Measurements from ENCODE around the gene MAP3K2. TPM values are rescaled to one million over a fixed set of nuclear protein-coding genes. Genes with fewer than 3 reads are reported as not detected.

Gene MAP3K2
- total RNA-seq, 1 donor from 2014 or later = 22.2 TPM

GRCh38 chr2:127397568-127398238, 9.9 kb upstream of the MAP3K2 start:
- Histone ChIP-seq H3K36me3 (no peaks in the 10 kb centered on the region), H3K9me3 (replicated peaks) (no peaks in the 10 kb centered on the region), H3K4me3 (no peak overlapping the region), H3K27me3 (ENCODE audit: low read depth) (no peaks in the 10 kb centered on the region), H3K4me1 (peaks cover 12% of the 10 kb centered on the region), H3K27ac (replicated peaks) (peak overlapping the region; percentile 19)
- TF ChIP-seq, protein P1, sequence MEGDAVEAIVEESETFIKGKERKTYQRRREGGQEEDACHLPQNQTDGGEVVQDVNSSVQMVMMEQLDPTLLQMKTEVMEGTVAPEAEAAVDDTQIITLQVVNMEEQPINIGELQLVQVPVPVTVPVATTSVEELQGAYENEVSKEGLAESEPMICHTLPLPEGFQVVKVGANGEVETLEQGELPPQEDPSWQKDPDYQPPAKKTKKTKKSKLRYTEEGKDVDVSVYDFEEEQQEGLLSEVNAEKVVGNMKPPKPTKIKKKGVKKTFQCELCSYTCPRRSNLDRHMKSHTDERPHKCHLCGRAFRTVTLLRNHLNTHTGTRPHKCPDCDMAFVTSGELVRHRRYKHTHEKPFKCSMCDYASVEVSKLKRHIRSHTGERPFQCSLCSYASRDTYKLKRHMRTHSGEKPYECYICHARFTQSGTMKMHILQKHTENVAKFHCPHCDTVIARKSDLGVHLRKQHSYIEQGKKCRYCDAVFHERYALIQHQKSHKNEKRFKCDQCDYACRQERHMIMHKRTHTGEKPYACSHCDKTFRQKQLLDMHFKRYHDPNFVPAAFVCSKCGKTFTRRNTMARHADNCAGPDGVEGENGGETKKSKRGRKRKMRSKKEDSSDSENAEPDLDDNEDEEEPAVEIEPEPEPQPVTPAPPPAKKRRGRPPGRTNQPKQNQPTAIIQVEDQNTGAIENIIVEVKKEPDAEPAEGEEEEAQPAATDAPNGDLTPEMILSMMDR (IDR thresholded peaks at IDR 0.05; ENCODE audit: borderline replicate concordance) = no peak
- no peak for DNase-seq
- intact Hi-C loops (cut with micrococcal nuclease) = no loop called here

DNA sequence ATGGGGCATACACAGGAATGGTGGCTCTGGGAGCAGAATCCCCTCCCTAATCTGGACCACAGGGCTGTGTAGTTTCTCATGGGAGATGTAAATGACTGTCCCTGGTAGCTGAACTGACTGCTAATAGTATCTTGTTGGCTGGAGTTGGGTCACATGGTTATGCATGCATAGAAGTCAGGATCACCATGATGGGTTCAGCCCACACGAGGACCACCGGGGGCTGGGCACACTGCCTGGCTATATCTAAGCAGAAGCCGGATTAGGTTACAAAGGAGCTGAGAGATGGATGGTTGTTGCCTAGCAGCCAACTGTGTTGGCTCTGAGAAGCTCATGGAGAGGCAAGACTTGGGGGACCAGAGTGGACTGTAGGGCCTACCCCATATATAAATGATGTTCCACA, 6.7 kb upstream of the MAP3K2 start:
- DNase-seq = no peak
- Histone ChIP-seq H3K4me3 (no peak overlapping the region), H3K27me3 (ENCODE audit: low read depth) (no peaks in the 10 kb centered on the region), H3K27ac (replicated peaks) (no peak overlapping the region), H3K9me3 (replicated peaks) (no peaks in the 10 kb centered on the region), H3K36me3 (no peaks in the 10 kb centered on the region), H3K4me1 (peaks cover 12% of the 10 kb centered on the region)
- TF ChIP-seq, protein P1 (IDR thresholded peaks at IDR 0.05; ENCODE audit: borderline replicate concordance) = no peak
- intact Hi-C loops (cut with micrococcal nuclease) = no loop called here

DNA sequence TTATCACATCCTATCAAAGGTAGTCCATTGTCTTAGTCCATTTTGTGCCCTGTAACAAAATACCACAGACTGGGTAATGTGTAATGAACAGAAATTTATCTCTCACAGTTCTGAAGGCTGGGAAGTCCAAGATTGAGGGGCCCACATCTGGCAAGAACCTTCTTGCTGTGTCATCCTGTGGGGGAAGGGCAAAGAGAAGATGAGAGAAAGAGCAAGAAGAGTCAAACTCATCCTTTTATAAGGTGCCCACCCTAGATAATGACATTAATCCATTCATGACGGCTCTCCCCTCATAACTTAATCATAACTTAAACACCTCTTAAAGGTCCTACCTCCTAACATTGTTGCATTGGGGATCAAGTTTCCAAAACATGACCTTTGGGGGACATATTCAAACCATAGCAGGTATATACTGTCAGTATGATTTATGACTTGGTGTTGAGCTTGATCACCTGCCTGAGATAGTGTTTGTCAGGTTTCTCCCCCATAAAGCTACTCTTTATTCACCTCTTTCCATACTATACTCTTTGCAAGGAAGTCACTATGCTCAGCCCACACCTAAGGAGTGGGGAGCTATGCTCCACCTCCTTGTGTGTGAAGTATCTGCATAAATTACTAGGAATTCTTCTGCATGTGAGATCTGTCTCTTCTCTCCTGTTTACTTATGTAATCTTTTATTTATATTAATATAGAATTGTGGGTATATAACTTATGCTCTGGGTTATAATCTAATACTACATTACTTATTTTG, 5.2 kb upstream of the MAP3K2 start:
- Histone ChIP-seq H3K4me3 (no peak overlapping the region), H3K4me1 (peaks cover 13% of the 10 kb centered on the region), H3K27me3 (ENCODE audit: low read depth) (no peaks in the 10 kb centered on the region), H3K36me3 (no peaks in the 10 kb centered on the region), H3K9me3 (replicated peaks) (no peaks in the 10 kb centered on the region), H3K27ac (replicated peaks) (no peak overlapping the region)
- intact Hi-C loops (cut with micrococcal nuclease) = no loop called here
- TF ChIP-seq, protein P1 (IDR thresholded peaks at IDR 0.05; ENCODE audit: borderline replicate concordance) = no peak
- no peak for DNase-seq

DNA sequence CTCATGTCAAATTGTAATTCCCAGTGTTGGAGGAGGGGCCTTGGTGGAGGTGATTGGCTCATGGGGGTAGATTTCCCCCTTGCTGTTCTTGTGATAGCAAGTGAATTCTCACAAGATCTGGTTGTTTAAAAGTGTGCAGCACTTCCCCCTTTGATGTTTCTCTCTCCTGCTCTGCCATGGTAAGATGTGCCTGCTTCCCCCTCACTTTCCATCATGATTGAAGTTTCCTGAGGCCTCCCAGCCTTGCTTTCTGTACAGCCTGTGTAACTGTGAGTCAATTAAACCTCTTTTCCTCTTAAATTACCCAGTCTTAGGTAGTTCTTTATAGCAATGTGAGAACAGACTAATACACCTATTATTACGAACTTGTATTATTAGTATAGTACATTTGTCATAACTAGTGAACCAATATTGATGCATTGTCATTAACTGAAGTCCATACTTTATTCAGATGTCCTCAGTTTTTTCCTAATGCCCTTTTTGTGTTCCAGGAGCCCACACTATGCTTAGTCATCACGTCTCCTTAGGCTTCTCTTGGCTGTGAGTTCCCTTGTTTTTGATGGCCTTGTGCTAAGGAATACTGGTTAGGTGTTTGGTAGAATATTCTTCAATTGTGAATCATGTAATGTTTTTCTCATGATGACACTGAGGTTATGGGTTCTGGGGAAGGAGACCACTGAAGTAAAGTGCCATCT, 4.5 kb upstream of the MAP3K2 start:
- Histone ChIP-seq H3K36me3 (no peaks in the 10 kb centered on the region), H3K4me1 (peaks cover 12% of the 10 kb centered on the region), H3K4me3 (no peak overlapping the region), H3K27ac (replicated peaks) (no peak overlapping the region), H3K27me3 (ENCODE audit: low read depth) (no peaks in the 10 kb centered on the region), H3K9me3 (replicated peaks) (no peaks in the 10 kb centered on the region)
- TF ChIP-seq, protein P1 (IDR thresholded peaks at IDR 0.05; ENCODE audit: borderline replicate concordance) = no peak
- intact Hi-C loops (cut with micrococcal nuclease) = no loop called here
- no peak for DNase-seq

DNA sequence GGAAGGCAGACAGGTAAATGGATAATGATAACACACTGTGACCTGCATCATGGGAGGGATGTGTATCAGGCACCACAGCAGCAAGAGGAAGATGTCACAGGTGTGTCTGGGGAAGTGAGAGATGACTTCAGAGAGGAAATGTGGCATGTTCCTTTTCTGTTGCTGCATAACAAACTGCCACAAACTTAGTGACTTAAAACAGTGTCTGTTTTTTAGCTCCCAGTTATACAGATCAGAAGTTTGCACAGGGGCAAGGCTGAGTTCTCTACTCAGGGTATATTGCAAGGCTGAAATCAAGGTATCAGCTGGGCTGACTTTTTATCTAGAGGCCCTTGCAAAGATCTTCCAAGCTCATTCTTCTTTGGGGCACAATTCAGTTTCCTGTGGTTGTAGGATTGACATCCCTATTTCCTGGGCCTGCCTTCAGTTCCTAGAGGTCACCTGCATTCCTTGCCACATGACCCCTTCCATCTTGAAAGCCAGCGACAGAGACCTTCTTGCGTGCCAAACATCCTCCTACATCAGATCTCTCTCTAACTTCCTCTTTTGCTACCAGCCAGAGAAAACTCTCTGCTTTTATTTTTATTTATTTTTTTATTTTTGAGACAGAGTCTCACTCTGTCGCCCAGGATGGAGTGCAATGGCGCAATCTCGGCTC, 2.1 kb upstream of the MAP3K2 start:
- H3K4me3 ChIP-seq = no peak overlapping the region
- no peak for DNase-seq
- H3K27me3 ChIP-seq (ENCODE audit: low read depth) = no peaks in the 10 kb centered on the region
- intact Hi-C loops (cut with micrococcal nuclease) = no loop called here
- H3K36me3 ChIP-seq = no peaks in the 10 kb centered on the region
- peaks cover 33% of the 10 kb centered on the region for H3K4me1 ChIP-seq
- H3K9me3 ChIP-seq (replicated peaks) = no peaks in the 10 kb centered on the region
- TF ChIP-seq, protein P1 (IDR thresholded peaks at IDR 0.05; ENCODE audit: borderline replicate concordance) = no peak
- H3K27ac ChIP-seq (replicated peaks) = no peak overlapping the region
